Stomach (tissue), 4 donors: ENCODE results near the gene ZNF600.

ENCODE experiments used
- CTCF ChIP-seq, 7 experiments: fragments of 450-650 bp in 4 of 7; fragments of 200-600 bp in 3 of 7; sonication (generic) in 3 of 7; IDR thresholded peaks; one replicate each; pipeline ENCODE4 v1.5.1; 2016 to 2019; ENCODE audit warnings: antibody characterized with exemption in 7 of 7, control low read depth in 2 of 7, mild to moderate bottlenecking in 1 of 7
- EP300 ChIP-seq: sonication (generic); formaldehyde crosslinking; IDR thresholded peaks from one replicate; pipeline ENCODE4 v1.6.1; 2017; ENCODE audit warnings: antibody characterized with exemption
- POLR2A ChIP-seq, 4 donors: fragments of 450-650 bp; IDR thresholded peaks; one replicate each; pipeline ENCODE4 v1.6.1; 2016; ENCODE audit warnings: antibody characterized with exemption in 4 of 4, control low read depth in 2 of 4, mild to moderate bottlenecking in 1 of 4, moderate library complexity in 1 of 4
- POLR2AphosphoS5 ChIP-seq, 3 donors: sonication (generic); formaldehyde crosslinking; IDR thresholded peaks; one replicate each; pipeline ENCODE4 v1.6.1; 2016; ENCODE audit warnings: antibody characterized with exemption in 3 of 3

- TF ChIP-seq POLR2AphosphoS5 (IDR thresholded peaks at IDR 0.05) (peak in 1 of 3 donors; percentile 7), POLR2A (IDR thresholded peaks at IDR 0.05) (no peak), CTCF (IDR thresholded peaks at IDR 0.05) (no peak), EP300 (no peak)
Observed at GRCh38 chr19:52735734-52736133, 50.9 kb downstream of the ZNF600 start.
